Choroid plexus epithelial cell (primary cell): ENCODE results near the gene ZNF391.

Source experiments
- DNase-seq: peaks from one replicate; pipeline ENCODE4 v3.0.0-alpha.2; 2010; ENCODE audit warnings: low read depth
- H3K4me3 ChIP-seq: 2 replicates; pipeline ENCODE4 v1.5.1; 2011; ENCODE audit warnings: low read depth, mild to moderate bottlenecking, control low read depth, low read length, moderate library complexity
- CTCF ChIP-seq: conservative IDR thresholded peaks from 2 replicates; pipeline ENCODE4 v1.5.1; 2011; ENCODE audit warnings: low read depth, mild to moderate bottlenecking, control low read depth, inconsistent platforms, low read length, moderate library complexity

Gene ZNF391

GRCh38 chr6:27400877-27401642, 12.5 kb downstream of the ZNF391 start:
- no peak overlapping the region for H3K4me3 ChIP-seq
- no peak for TF ChIP-seq CTCF
- no peak for DNase-seq

GRCh38 chr6:27406085-27406484, 17.5 kb downstream of the ZNF391 start:
- no peak for DNase-seq
- no peak overlapping the region for H3K4me3 ChIP-seq
- no peak for TF ChIP-seq CTCF

- H3K4me3 ChIP-seq, result no peak overlapping the region
- no peak for TF ChIP-seq CTCF
- no peak for DNase-seq
Measured at GRCh38 chr6:27407153-27407814, 18.7 kb downstream of the ZNF391 start.

GRCh38 chr6:27414300-27414699, 25.7 kb downstream of the ZNF391 start:
- no peak overlapping the region for H3K4me3 ChIP-seq
- TF ChIP-seq CTCF, result no peak
- no peak for DNase-seq

GRCh38 chr6:27414996-27415395, 26.4 kb downstream of the ZNF391 start:
- no peak overlapping the region for H3K4me3 ChIP-seq
- TF ChIP-seq CTCF, result no peak
- no peak for DNase-seq

- no peak for TF ChIP-seq CTCF
- H3K4me3 ChIP-seq, result no peak overlapping the region
Measured at GRCh38 chr6:27415898-27416297, 27.3 kb downstream of the ZNF391 start.

GRCh38 chr6:27419363-27419762, 30.8 kb downstream of the ZNF391 start:
- no peak for TF ChIP-seq CTCF
- no peak overlapping the region for H3K4me3 ChIP-seq
- DNase-seq, result no peak

More at GRCh38 chr6:27415898-27416297, 27.3 kb downstream of the ZNF391 start:
- no peak for DNase-seq
